A549 (cell line): ENCODE data around the gene BCLAF1. TPM values are rescaled to one million over a fixed set of nuclear protein-coding genes. Genes with fewer than 3 reads are reported as not detected.

Experiments used
- ATAC-seq, 2 experiments: fragments of 200-7000 bp in 1 of 2; fragments of >200 bp in 1 of 2; cut with Nextera tagmentation in 1 of 2; cut with Tn5 transposase in 1 of 2; 3 replicates each; pipeline versions ENCODE4 v1.8.0 to v1.9.1; 2018 to 2020; ENCODE audit warnings: mild to moderate bottlenecking in 1 of 2, moderate library complexity in 1 of 2
- CTCF ChIA-PET: fragments of 300-600 bp; sonication (Branson Sonifier 250); formaldehyde crosslinking; extraction: SDS; loops from one replicate; lab custom pipeline; 2021; ENCODE audit warnings: antibody characterized with exemption, inconsistent platforms; lab: Yijun Ruan, JAX
- POLR2A ChIA-PET: fragments of 350-600 bp; formaldehyde crosslinking; extraction: SDS; loops from one replicate; lab custom pipeline; 2021; ENCODE audit warnings: antibody characterized with exemption, inconsistent platforms; lab: Yijun Ruan, JAX
- DNase-seq, 2 experiments: peaks; one replicate each; pipeline versions ENCODE4 v3.0.0 to v3.0.0-alpha.2; 2011 to 2016; ENCODE audit warnings: low read depth in 1 of 2, low spot score in 1 of 2
- FAIRE-seq: peaks from 2 replicates; lab custom pipeline; 2011; peaks lifted over from hg19 to GRCh38; lab: Jason Lieb, UNC
- H3K27ac ChIP-seq, 2 experiments: fragments of >200 bp; sonication (Bioruptor Twin); formaldehyde crosslinking; 3 replicates each; pipeline ENCODE4 v1.5.1; 2016 to 2017
- H3K4me1 ChIP-seq: fragments of >200 bp; sonication (Bioruptor Twin); formaldehyde crosslinking; 3 replicates; pipeline ENCODE4 v1.6.1; 2016
- H3K4me2 ChIP-seq: fragments of >200 bp; sonication (Bioruptor Twin); formaldehyde crosslinking; 3 replicates; pipeline ENCODE4 v1.6.1; 2016
- H3K4me3 ChIP-seq: fragments of >200 bp; sonication (Bioruptor Twin); formaldehyde crosslinking; 3 replicates; pipeline ENCODE4 v1.5.1; 2016
- H3K9me3 ChIP-seq: fragments of >200 bp; sonication (Bioruptor Twin); formaldehyde crosslinking; 3 replicates; pipeline ENCODE4 v1.6.1; 2016
- CBX2 ChIP-seq: fragments of 200-600 bp; sonication (generic); IDR thresholded peaks from 2 replicates; pipeline ENCODE4 v1.6.1; 2016; ENCODE audit warnings: low read depth, mild to moderate bottlenecking, borderline replicate concordance
- CBX8 ChIP-seq: fragments of 200-600 bp; sonication (generic); IDR thresholded peaks from 2 replicates; pipeline ENCODE4 v1.6.1; 2016
- CHD4 ChIP-seq: fragments of 200-600 bp; sonication (generic); IDR thresholded peaks from 2 replicates; pipeline ENCODE4 v1.6.1; 2016; ENCODE audit warnings: antibody characterized with exemption, mild to moderate bottlenecking, borderline replicate concordance
- EHMT2 ChIP-seq: fragments of 200-600 bp; sonication (generic); IDR thresholded peaks from 2 replicates; pipeline ENCODE4 v1.6.1; 2016; ENCODE audit warnings: antibody characterized with exemption, low read depth, mild to moderate bottlenecking, moderate library complexity
- EP300 ChIP-seq, 2 experiments: fragments of >200 bp; sonication (Bioruptor Twin); formaldehyde crosslinking; IDR thresholded peaks; 2 replicates in 1 of 2; 3 replicates in 1 of 2; pipeline ENCODE4 v1.6.1; 2016 to 2017
- FOSB ChIP-seq: fragments of 250-450 bp; sonication (Bioruptor Pico); IDR thresholded peaks from 2 replicates; pipeline ENCODE4 v1.5.0; 2020; ENCODE audit warnings: mild to moderate bottlenecking, moderate library complexity
- HDAC2 ChIP-seq: fragments of 200-600 bp; sonication (generic); IDR thresholded peaks from 2 replicates; pipeline ENCODE4 v1.6.1; 2016
- HEYL ChIP-seq: fragments of 250-450 bp; sonication (Bioruptor Pico); IDR thresholded peaks from 2 replicates; pipeline ENCODE4 v1.8.0; 2021; ENCODE audit warnings: mild to moderate bottlenecking, moderate library complexity
- HOXB5 ChIP-seq: fragments of 250-450 bp; sonication (Bioruptor Pico); IDR thresholded peaks from 2 replicates; pipeline ENCODE4 v1.5.0; 2020; ENCODE audit warnings: mild to moderate bottlenecking, moderate library complexity
- JUN ChIP-seq, 2 experiments: fragments of >200 bp; sonication (Bioruptor Twin); formaldehyde crosslinking; IDR thresholded peaks; 2 replicates in 1 of 2; 3 replicates in 1 of 2; pipeline ENCODE4 v1.6.1; 2016 to 2017
- JUNB ChIP-seq: fragments of >200 bp; sonication (Bioruptor Twin); formaldehyde crosslinking; IDR thresholded peaks from 2 replicates; pipeline ENCODE4 v1.6.1; 2016
- KDM1A ChIP-seq: fragments of 200-600 bp; sonication (generic); IDR thresholded peaks from 2 replicates; pipeline ENCODE4 v1.6.1; 2016; ENCODE audit warnings: low read depth, mild to moderate bottlenecking
- MYC ChIP-seq: IDR thresholded peaks from 2 replicates; pipeline ENCODE4 v1.6.1; 2012; ENCODE audit warnings: mild to moderate bottlenecking, inconsistent platforms, low read length, improper control_type of control experiment, borderline replicate concordance
- NFE2L2 ChIP-seq: fragments of 150-350 bp; conservative IDR thresholded peaks from 2 replicates; pipeline ENCODE4 v1.6.1; 2014; ENCODE audit warnings: low read length
- NPAS2 ChIP-seq: fragments of 250-450 bp; sonication (Bioruptor Pico); IDR thresholded peaks from 2 replicates; pipeline ENCODE4 v1.8.0; 2022; ENCODE audit warnings: mild to moderate bottlenecking, moderate library complexity, borderline replicate concordance
- NR3C1 ChIP-seq: fragments of >200 bp; sonication (Bioruptor Twin); formaldehyde crosslinking; IDR thresholded peaks from 3 replicates; pipeline ENCODE4 v1.6.1; 2017
- POLR2A ChIP-seq: IDR thresholded peaks from 2 replicates; pipeline ENCODE4 v1.6.1; 2012; ENCODE audit warnings: mild to moderate bottlenecking, low read length
- RAD21 ChIP-seq, 2 experiments: fragments of >200 bp in 1 of 2; sonication (Bioruptor Twin) in 1 of 2; formaldehyde crosslinking in 1 of 2; IDR thresholded peaks in 1 of 2; conservative IDR thresholded peaks in 1 of 2; 2 replicates in 1 of 2; 3 replicates in 1 of 2; pipeline ENCODE4 v1.6.1; 2012 to 2018; ENCODE audit warnings: inconsistent platforms in 1 of 2
- TP53 ChIP-seq: fragments of 250-450 bp; sonication (Bioruptor Pico); IDR thresholded peaks from 2 replicates; pipeline ENCODE4 v1.5.0; 2021; ENCODE audit warnings: mild to moderate bottlenecking, moderate library complexity
- ZFP36 ChIP-seq: fragments of 450-650 bp; IDR thresholded peaks from 2 replicates; pipeline ENCODE4 v1.6.1; 2014; ENCODE audit warnings: borderline replicate concordance; ENCODE audit not compliant: partially characterized antibody
- ZNF302 ChIP-seq: fragments of 250-450 bp; sonication (Bioruptor Pico); IDR thresholded peaks from 2 replicates; pipeline ENCODE4 v1.9.0; 2021; ENCODE audit warnings: inconsistent platforms, mild to moderate bottlenecking, moderate library complexity
- ZSCAN20 ChIP-seq: fragments of 250-450 bp; sonication (Bioruptor Pico); IDR thresholded peaks from 2 replicates; pipeline ENCODE4 v1.8.0; 2022; ENCODE audit warnings: mild to moderate bottlenecking, moderate library complexity
- whole genome bisulfite sequencing: methylation state at CpG from one replicate; pipeline ENCODE4 v1.1.6; 2017; ENCODE audit errors: missing lambda C conversion rate; 5-methylcytosine and 5-hydroxymethylcytosine counted together
- polyA plus RNA-seq, 4 experiments: library from polyadenylated mRNA; depleted of rRNA in 3 of 4; stranded (reverse); fragments of >200 nt; fragmentation: RNase III in 1 of 4; extraction: RNeasy Plus Mini Kit Qiagen cat#74134 plus additional on column Dnase treatment in 1 of 4; gene quantifications; 2 replicates in 3 of 4; 3 replicates in 1 of 4; pipeline ENCODE4 v1.2.3, GENCODE V29; 2011 to 2017
- TF ChIP-seq, protein P1 (sequence below): IDR thresholded peaks from 2 replicates; pipeline ENCODE4 v1.6.1; 2012
- TF ChIP-seq, protein P2 (sequence below): fragments of 250-450 bp; sonication (Bioruptor Pico); IDR thresholded peaks from 2 replicates; pipeline ENCODE4 v1.5.0; 2020; ENCODE audit warnings: low read depth, mild to moderate bottlenecking, moderate library complexity
- TF ChIP-seq, protein P3 (sequence below): fragments of >200 bp; sonication (Bioruptor Twin); formaldehyde crosslinking; IDR thresholded peaks from 3 replicates; pipeline ENCODE4 v1.5.1; 2016
- TF ChIP-seq, protein P4 (sequence below): fragments of 250-450 bp; sonication (Bioruptor Pico); IDR thresholded peaks from 2 replicates; pipeline ENCODE4 v1.5.0; 2021; ENCODE audit warnings: mild to moderate bottlenecking, moderate library complexity, borderline replicate concordance

BCLAF1 gene
- polyA plus RNA-seq, 2 of the 4 experiments (the other 2 are of a cell fraction): 96.0 to 122 TPM

DNA sequence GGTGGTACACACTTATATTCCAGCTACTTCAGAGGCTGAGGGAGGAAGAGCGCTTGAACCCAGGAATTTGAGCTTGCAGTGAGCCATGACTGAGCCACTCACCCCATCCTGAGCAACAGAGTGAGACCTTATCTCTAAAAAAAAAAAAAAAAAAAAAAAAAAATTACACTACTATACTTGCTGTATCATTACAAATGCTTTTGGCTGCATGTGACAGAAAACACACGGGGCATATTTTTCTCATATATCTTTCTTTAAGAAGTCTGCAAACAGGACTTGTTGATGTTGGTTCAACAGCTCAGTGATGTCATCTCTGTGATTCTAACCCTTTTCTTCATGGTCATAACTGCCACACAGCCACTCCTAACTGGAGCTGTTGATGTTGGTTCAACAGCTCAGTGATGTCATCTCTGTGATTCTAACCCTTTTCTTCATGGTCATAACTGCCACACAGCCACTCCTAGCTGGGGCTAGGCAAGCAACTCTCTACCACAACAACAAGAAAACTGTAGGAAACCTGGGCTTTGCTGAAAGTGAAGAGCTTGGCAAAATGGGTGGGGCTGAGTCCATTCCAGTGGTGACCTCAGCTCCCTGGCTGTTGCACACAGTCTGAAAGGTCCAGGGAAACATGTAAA lies 59.3 kb downstream of the BCLAF1 start:
- peak in 1 of 2 experiments; percentile 27 for DNase-seq
- TF ChIP-seq, protein P1, sequence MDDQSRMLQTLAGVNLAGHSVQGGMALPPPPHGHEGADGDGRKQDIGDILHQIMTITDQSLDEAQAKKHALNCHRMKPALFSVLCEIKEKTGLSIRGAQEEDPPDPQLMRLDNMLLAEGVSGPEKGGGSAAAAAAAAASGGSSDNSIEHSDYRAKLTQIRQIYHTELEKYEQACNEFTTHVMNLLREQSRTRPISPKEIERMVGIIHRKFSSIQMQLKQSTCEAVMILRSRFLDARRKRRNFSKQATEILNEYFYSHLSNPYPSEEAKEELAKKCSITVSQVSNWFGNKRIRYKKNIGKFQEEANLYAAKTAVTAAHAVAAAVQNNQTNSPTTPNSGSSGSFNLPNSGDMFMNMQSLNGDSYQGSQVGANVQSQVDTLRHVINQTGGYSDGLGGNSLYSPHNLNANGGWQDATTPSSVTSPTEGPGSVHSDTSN: no peak
- TF ChIP-seq FOSB (CRISPR knock-in tag) (no peak), TP53 (CRISPR knock-in tag) (no peak), NR3C1 (no peak), NPAS2 (no peak), HOXB5 (no peak), ZNF302 (CRISPR knock-in tag) (no peak), HEYL (CRISPR knock-in tag) (no peak), ZFP36 (no peak), JUNB (no peak), CHD4 (no peak), KDM1A (no peak), HDAC2 (no peak), NFE2L2 (no peak)
- TF ChIP-seq, protein P2, sequence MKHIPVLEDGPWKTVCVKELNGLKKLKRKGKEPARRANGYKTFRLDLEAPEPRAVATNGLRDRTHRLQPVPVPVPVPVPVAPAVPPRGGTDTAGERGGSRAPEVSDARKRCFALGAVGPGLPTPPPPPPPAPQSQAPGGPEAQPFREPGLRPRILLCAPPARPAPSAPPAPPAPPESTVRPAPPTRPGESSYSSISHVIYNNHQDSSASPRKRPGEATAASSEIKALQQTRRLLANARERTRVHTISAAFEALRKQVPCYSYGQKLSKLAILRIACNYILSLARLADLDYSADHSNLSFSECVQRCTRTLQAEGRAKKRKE (CRISPR knock-in tag): no peak
- TF ChIP-seq, all 56 proteins: peak for 0
- ChIA-PET CTCF (interaction anchor here (0.6 kb wide), 2 partner anchors 356 to 559 kb away, joined by 3 to 4 read pairs; no protein-coding TSS in a partner anchor), POLR2A (no interaction called here)
- 80% methylated on average over 2 of the region's 2 CpGs for WGBS
- Histone ChIP-seq H3K4me1 (peaks cover 22% of the 10 kb centered on the region), H3K9me3 (no peaks in the 10 kb centered on the region), H3K27ac (peak overlapping the region in 1 of 2 experiments; percentile 65; a peak in 3 of 6 replicates), H3K4me3 (no peak overlapping the region), H3K4me2 (0 out of 3 replicates have a peak overlapping the region, but pooled peaks have one; percentile 3)
- ATAC-seq (peak; percentile 16 to 32; a peak in 3 of 6 replicates), FAIRE-seq (no peak)

DNA sequence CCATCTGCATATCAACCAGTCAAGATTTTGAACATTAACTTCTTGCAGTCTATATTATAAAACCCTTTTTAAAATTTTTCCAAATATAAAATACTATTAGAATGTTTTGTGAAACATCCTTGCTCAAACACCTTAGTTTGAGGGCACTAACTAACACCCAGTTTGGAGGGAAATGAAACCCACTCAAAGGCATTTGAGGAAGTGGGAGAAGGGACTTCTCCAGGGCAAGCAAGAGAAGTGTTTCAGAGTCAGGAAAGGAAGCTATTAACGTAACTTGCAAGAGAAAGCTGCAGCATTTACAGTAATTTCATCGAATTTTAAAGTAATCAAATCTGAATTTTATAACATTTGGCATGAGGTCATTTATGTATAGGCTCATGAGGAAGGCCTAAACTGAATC lies 60.8 kb downstream of the BCLAF1 start:
- H3K27ac ChIP-seq: peak overlapping the region in 1 of 2 experiments; percentile 93; a peak in 1 of 6 replicates
- POLR2A ChIA-PET: no interaction called here
- CTCF ChIA-PET: no interaction called here
- DNase-seq (no peak), FAIRE-seq (no peak), ATAC-seq (no peak)
- peaks cover 22% of the 10 kb centered on the region for H3K4me1 ChIP-seq
- H3K4me3 ChIP-seq: no peak overlapping the region
- 88% methylated on average over 2 of the region's 2 CpGs for WGBS
- H3K4me2 ChIP-seq: no peak overlapping the region
- peaks cover 5% of the 10 kb centered on the region; the same call in 2 of the 3 replicates for H3K9me3 ChIP-seq
- TF ChIP-seq, protein P3, sequence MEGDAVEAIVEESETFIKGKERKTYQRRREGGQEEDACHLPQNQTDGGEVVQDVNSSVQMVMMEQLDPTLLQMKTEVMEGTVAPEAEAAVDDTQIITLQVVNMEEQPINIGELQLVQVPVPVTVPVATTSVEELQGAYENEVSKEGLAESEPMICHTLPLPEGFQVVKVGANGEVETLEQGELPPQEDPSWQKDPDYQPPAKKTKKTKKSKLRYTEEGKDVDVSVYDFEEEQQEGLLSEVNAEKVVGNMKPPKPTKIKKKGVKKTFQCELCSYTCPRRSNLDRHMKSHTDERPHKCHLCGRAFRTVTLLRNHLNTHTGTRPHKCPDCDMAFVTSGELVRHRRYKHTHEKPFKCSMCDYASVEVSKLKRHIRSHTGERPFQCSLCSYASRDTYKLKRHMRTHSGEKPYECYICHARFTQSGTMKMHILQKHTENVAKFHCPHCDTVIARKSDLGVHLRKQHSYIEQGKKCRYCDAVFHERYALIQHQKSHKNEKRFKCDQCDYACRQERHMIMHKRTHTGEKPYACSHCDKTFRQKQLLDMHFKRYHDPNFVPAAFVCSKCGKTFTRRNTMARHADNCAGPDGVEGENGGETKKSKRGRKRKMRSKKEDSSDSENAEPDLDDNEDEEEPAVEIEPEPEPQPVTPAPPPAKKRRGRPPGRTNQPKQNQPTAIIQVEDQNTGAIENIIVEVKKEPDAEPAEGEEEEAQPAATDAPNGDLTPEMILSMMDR: no peak
- TF ChIP-seq JUN (IDR thresholded peaks at IDR 0.05) (no peak), ZSCAN20 (no peak), RAD21 (conservative IDR thresholded peaks at IDR 0.05 in 1 of 2, IDR thresholded peaks at IDR 0.05 in 1 of 2) (no peak), CBX8 (no peak), EP300 (IDR thresholded peaks at IDR 0.05) (no peak), MYC (no peak), EHMT2 (no peak), CBX2 (no peak), POLR2A (no peak)
- TF ChIP-seq, protein P4, sequence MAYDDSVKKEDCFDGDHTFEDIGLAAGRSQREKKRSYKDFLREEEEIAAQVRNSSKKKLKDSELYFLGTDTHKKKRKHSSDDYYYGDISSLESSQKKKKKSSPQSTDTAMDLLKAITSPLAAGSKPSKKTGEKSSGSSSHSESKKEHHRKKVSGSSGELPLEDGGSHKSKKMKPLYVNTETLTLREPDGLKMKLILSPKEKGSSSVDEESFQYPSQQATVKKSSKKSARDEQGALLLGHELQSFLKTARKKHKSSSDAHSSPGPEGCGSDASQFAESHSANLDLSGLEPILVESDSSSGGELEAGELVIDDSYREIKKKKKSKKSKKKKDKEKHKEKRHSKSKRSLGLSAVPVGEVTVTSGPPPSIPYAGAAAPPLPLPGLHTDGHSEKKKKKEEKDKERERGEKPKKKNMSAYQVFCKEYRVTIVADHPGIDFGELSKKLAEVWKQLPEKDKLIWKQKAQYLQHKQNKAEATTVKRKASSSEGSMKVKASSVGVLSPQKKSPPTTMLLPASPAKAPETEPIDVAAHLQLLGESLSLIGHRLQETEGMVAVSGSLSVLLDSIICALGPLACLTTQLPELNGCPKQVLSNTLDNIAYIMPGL: no peak
